Measurements from ENCODE around the gene CMPK2.

GRCh38 chr2:6822406-6822805, 43.3 kb downstream of the CMPK2 start:
- TF ChIP-seq, protein P1, sequence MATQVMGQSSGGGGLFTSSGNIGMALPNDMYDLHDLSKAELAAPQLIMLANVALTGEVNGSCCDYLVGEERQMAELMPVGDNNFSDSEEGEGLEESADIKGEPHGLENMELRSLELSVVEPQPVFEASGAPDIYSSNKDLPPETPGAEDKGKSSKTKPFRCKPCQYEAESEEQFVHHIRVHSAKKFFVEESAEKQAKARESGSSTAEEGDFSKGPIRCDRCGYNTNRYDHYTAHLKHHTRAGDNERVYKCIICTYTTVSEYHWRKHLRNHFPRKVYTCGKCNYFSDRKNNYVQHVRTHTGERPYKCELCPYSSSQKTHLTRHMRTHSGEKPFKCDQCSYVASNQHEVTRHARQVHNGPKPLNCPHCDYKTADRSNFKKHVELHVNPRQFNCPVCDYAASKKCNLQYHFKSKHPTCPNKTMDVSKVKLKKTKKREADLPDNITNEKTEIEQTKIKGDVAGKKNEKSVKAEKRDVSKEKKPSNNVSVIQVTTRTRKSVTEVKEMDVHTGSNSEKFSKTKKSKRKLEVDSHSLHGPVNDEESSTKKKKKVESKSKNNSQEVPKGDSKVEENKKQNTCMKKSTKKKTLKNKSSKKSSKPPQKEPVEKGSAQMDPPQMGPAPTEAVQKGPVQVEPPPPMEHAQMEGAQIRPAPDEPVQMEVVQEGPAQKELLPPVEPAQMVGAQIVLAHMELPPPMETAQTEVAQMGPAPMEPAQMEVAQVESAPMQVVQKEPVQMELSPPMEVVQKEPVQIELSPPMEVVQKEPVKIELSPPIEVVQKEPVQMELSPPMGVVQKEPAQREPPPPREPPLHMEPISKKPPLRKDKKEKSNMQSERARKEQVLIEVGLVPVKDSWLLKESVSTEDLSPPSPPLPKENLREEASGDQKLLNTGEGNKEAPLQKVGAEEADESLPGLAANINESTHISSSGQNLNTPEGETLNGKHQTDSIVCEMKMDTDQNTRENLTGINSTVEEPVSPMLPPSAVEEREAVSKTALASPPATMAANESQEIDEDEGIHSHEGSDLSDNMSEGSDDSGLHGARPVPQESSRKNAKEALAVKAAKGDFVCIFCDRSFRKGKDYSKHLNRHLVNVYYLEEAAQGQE (IDR thresholded peaks at IDR 0.05; ENCODE audit: insufficient read depth in 1 of 2, low read depth in 2 of 2, low read length in 2 of 2), result no peak
- no peak for TF ChIP-seq TAF1 (IDR thresholded peaks at IDR 0.05; ENCODE audit: borderline replicate concordance, insufficient read depth, low read length)
- TF ChIP-seq POLR2AphosphoS5 (IDR thresholded peaks at IDR 0.05; ENCODE audit: low read depth, low read length), result no peak
- no peak for TF ChIP-seq SIN3A (IDR thresholded peaks at IDR 0.05; ENCODE audit: borderline replicate concordance, insufficient read depth, low read length)
- TF ChIP-seq FOXP2 (optimal IDR thresholded peaks at IDR 0.05; ENCODE audit: borderline replicate concordance, extremely low read depth, extremely low read length, insufficient read depth), result no peak

Data from PFSK-1 (cell line).